NCI-H2081 (cell line): ENCODE measurements around the gene INO80D.
A peak's percentile ranks its signal among the peaks of the same experiment; 100 is the strongest.
"Not testable (repeated sequence)": the region's sequence is repeated elsewhere in the genome, so short reads cannot be mapped to it uniquely, and the experiment has no call there.

Source experiments
- DNase-seq, 2 experiments: peaks; one replicate each; lab custom pipeline; 2025; lab: John Stamatoyannopoulos, UW

The INO80D gene

GRCh38 chr2:205977699-205978098 lies 108.3 kb downstream of the INO80D start:
- DNase-seq = not testable (repeated sequence)

- DNase-seq = not testable (repeated sequence)
These were observed 108.9 kb downstream of the INO80D start for GRCh38 chr2:205976934-205977659.

DNA sequence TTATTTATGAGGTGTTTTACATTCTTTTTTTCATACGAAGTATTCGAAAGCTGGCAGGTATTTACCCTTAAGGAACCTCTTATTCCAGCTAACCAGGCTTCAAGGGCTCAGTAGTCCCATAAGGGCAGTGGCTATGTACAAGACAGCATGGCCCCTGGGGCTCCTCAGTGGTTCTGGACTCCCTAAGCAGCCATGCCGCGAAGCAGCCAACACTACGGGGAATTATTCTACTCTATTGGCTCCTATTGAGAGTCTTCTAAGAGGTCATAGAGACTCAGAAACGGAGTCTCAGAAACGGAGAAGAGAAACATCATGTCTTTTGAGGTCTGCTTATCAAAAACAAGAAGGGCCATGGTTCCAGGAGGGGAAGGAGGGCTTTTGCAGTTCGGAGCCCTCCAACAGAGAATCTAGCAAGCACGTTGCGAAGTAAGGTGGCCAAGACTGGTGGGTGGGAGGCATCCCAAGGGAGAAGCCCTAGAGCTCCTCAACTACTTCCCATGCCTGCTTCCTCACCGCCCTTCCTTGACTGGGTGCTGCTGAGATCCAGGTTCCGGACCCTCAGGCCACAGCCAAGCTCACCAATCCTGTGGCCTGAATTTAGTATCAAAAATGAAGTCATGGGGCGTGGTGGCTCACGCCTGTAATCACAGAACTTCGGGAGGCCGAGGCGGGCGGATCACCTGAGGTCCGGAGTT lies 109.7 kb downstream of the INO80D start:
- DNase-seq = no peak

GRCh38 chr2:205975082-205975949 lies 110.7 kb downstream of the INO80D start:
- DNase-seq = no peak

GRCh38 chr2:205972113-205972512 lies 113.9 kb downstream of the INO80D start:
- no peak for DNase-seq

- DNase-seq = no peak
These were observed 115.6 kb downstream of the INO80D start for GRCh38 chr2:205970348-205970747.

- DNase-seq = no peak
These were observed 116.4 kb downstream of the INO80D start for GRCh38 chr2:205969584-205969983.

DNA sequence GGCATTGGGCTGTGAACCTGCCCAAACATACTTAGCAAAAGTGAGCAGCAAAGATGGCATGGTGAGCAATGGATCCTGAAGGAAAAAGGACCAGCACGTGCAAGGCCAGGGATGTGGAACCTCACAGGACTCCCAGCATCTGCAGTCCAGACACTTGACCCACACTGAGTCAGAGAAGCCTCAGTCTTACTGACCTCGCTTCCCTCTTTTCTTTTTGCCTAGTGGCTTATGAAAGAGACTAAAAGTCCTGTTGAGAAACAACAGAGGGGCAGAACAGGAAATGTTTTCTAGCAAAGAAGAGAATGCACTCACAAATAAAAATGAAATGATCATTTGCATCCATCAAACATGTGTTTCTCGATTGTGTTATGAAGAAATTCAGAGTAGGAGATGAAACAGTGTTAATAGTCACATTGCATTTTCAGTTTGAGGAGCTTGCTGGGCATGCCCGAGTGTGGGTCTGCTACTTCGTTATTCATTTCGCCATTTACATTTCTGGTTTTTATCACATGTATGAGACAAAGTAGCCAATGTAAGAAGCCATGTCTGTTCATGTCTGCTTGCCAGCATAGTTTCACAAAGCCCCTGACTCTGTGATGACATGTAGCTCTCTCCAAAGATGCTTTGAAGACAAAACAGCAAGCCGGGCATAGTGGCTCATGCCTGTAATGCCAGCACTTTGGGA lies 118.4 kb downstream of the INO80D start:
- DNase-seq = no peak

DNA sequence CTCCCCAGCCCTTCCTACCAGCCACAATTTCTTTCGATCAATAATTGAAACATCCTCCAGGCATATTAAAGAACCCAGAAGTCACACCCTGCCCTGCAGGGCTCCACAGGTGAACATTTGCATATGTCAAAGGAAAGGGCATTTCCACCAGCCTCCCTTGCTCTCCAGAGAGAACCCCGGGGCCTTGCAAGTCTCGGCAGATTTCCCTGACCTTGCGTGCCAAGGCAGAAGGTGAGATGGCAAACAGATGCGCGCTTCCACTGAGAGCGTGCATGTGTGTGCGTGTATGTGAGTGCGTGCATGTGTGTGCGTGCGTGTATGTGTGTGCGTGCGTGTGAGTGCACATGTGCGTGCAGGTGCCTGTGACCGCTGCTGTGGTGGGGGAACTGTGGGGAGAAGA lies 120.3 kb downstream of the INO80D start:
- DNase-seq = no peak

- DNase-seq = no peak
These were observed 121.7 kb downstream of the INO80D start for GRCh38 chr2:205964111-205964761.

GRCh38 chr2:205959521-205959920 lies 126.5 kb downstream of the INO80D start:
- no peak for DNase-seq

GRCh38 chr2:205957452-205958154 lies 128.4 kb downstream of the INO80D start:
- DNase-seq = no peak

DNA sequence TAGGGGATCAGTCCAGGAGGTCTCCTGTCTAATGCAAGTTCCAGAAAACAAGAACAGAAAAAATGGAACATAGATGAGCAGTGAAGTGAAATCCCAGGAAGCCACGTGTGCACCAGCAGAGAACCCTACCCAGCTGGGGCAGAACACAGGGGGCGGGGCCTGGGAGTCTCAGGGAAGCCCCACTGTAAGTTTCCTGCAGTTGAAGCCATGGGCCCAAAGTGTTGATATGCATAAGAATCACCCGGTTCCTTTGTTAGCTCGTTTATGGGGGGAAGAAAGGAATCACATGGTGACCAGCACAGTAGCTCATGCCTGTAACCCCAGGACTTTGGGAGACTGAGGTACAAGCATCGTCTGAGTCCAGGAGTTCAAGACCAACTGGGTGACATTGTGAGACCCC lies 131.3 kb downstream of the INO80D start:
- no peak for DNase-seq

DNA sequence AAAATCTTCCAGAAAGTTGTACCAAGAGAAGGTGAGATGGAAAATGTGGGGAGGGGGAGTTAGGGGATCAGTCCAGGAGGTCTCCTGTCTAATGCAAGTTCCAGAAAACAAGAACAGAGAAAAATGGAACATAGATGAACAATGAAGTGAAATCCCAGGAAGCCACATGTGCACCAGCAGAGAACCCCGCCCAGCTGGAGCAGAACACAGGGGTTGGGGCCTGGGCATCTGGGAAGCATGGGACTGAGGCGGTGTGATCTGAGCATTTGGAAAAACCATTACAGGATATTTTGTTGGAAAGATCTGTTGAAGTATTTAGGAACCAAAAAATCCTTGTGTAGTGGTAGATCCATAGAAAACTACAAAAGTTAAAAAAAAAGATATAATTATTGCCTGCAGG lies 133.7 kb downstream of the INO80D start:
- DNase-seq = no peak

DNA sequence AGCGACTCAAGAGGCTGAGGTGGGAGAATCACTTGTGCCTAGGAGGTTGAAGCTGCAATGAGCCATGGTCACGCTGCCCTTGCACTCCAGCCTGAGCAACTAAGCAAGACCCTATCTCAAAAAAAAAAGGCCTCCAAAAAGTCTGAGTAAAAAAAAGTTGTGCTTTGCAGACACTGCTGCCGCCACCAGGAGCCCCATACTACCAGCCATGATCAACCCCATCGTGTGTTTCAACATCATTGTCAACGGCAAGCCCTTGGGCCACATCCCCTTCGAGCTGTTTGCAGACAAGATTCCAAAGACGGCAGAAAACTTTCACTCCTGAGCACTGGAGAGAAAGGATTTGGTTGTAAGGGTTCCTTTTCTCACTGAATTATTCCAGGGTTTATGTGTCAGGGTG lies 137.1 kb downstream of the INO80D start:
- no peak for DNase-seq

DNA sequence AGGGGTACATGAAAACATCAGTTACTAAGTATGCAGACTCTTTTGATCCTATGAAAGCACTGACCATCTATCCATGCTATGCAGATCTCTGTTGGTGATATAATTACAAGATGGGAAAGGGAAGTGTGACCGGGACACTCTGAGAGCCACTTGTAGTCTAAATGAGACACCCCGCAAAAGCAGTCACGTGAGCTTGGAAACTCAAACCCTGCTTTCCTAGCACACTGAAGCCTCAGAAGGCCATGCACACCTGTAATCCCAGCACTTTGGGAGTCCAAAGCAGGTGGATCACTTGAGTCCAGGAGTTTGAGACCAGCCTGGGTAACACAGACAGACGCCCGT lies 137.5 kb downstream of the INO80D start:
- DNase-seq = no peak

- DNase-seq = peak; percentile 42 to 55
These were observed 138.1 kb downstream of the INO80D start for GRCh38 chr2:205947621-205948495.

DNA sequence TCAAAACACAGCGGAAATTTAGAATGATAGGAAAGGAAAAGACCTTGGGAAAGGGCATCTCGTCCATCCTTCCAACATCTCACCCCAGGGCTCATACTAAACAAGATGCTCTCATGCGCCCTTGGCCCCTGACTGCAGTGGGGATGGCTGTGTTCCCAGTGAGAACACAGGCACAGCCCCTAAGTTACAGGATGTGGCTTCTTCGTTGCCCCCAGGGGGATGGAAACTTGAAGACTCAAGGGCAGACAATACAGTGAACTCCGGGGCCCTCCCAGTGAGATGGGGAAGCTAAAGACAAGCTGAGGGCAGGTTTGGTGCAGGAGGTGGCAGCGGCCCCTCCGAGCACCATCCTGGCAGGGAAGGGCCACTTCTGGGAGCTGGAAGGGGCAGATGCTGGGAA lies 139.7 kb downstream of the INO80D start:
- DNase-seq = no peak
